Measurements from ENCODE around the gene TPSB2.
"Not testable (repeated sequence)": the region's sequence is repeated elsewhere in the genome, so short reads cannot be mapped to it uniquely, and the experiment has no call there.

The TPSB2 gene

GRCh38 chr16:1198671-1199346 is 31.2 kb downstream of the TPSB2 start:
- DNase-seq, result not testable (repeated sequence)

- DNase-seq, result no peak
Observed at GRCh38 chr16:1198194-1198593, 31.8 kb downstream of the TPSB2 start.

- DNase-seq, result no peak
Observed at GRCh38 chr16:1197237-1197866, 32.6 kb downstream of the TPSB2 start.

- no peak for DNase-seq
Observed at GRCh38 chr16:1196494-1196893, 33.5 kb downstream of the TPSB2 start.

- DNase-seq, result no peak
Observed at GRCh38 chr16:1195393-1195666, 34.7 kb downstream of the TPSB2 start.

GRCh38 chr16:1194665-1195392 is 35.2 kb downstream of the TPSB2 start:
- DNase-seq, result no peak

- no peak for DNase-seq
Observed at GRCh38 chr16:1193825-1194581, 36.0 kb downstream of the TPSB2 start.

- DNase-seq, result no peak
Observed at GRCh38 chr16:1193143-1193824, 36.7 kb downstream of the TPSB2 start.

GRCh38 chr16:1192384-1193073 is 37.5 kb downstream of the TPSB2 start:
- no peak for DNase-seq

GRCh38 chr16:1190789-1191188 is 39.2 kb downstream of the TPSB2 start:
- DNase-seq, result not testable (repeated sequence)

GRCh38 chr16:1189455-1189854 is 40.5 kb downstream of the TPSB2 start:
- no peak for DNase-seq

- no peak for DNase-seq
Observed at GRCh38 chr16:1188432-1189189, 41.4 kb downstream of the TPSB2 start.

- not testable (repeated sequence) for DNase-seq
Observed at GRCh38 chr16:1185460-1186207, 44.4 kb downstream of the TPSB2 start.

GRCh38 chr16:1184980-1185379 is 45.0 kb downstream of the TPSB2 start:
- no peak for DNase-seq

GRCh38 chr16:1184156-1184868 is 45.7 kb downstream of the TPSB2 start:
- DNase-seq, result no peak

GRCh38 chr16:1182950-1183907 is 46.8 kb downstream of the TPSB2 start:
- DNase-seq, result no peak

- no peak for DNase-seq
Observed at GRCh38 chr16:1182316-1182671, 47.7 kb downstream of the TPSB2 start.

- no peak for DNase-seq
Observed at GRCh38 chr16:1181404-1182315, 48.3 kb downstream of the TPSB2 start.
